Heart right ventricle (tissue), 16 donors: ENCODE results near the gene SARNP. TPM values are rescaled to one million over a fixed set of nuclear protein-coding genes. Genes with fewer than 3 reads are reported as not detected.

ENCODE experiments used
- ATAC-seq, 8 donors: fragments of 200-7000 bp; cut with Tn5 transposase; one replicate each; pipeline ENCODE4 v1.9.1; 2020; ENCODE audit warnings: mild to moderate bottlenecking in 8 of 8, moderate library complexity in 8 of 8, moderate number of reproducible peaks in 1 of 8
- DNase-seq, 2 donors: peaks; one replicate each; pipeline ENCODE4 v3.0.0-alpha.2; 2020
- H3K27ac ChIP-seq, 10 donors: fragments of 200-600 bp; sonication (generic) in 2 of 10; one replicate each; pipeline versions ENCODE4 v1.5.0 to v1.8.0; 2020 to 2022; ENCODE audit warnings: mild to moderate bottlenecking in 3 of 10
- H3K27me3 ChIP-seq, 7 donors: fragments of 200-600 bp; one replicate each; pipeline ENCODE4 v1.8.0; 2021 to 2022; ENCODE audit warnings: mild to moderate bottlenecking in 2 of 7
- H3K36me3 ChIP-seq, 9 donors: fragments of 200-600 bp; sonication (generic) in 1 of 9; one replicate each; pipeline versions ENCODE4 v1.5.0 to v1.8.0; 2020 to 2022; ENCODE audit warnings: mild to moderate bottlenecking in 2 of 9
- H3K4me1 ChIP-seq, 9 donors: fragments of 200-600 bp; sonication (generic) in 1 of 9; one replicate each; pipeline versions ENCODE4 v1.5.0 to v1.8.0; 2020 to 2022; ENCODE audit warnings: mild to moderate bottlenecking in 4 of 9
- H3K4me3 ChIP-seq, 10 donors: fragments of 200-600 bp; sonication (generic) in 2 of 10; one replicate each; pipeline versions ENCODE4 v1.5.0 to v1.8.0; 2020 to 2022; ENCODE audit warnings: mild to moderate bottlenecking in 7 of 10, moderate library complexity in 2 of 10
- H3K9me3 ChIP-seq, 11 donors: fragments of 200-600 bp in 10 of 11; sonication (generic) in 2 of 11; one replicate each; pipeline versions ENCODE4 v1.5.0 to v1.8.0; 2013 to 2022; ENCODE audit warnings: mild to moderate bottlenecking in 2 of 11, control low read depth in 1 of 11, moderate library complexity in 1 of 11
- WGBS, 2 donors: extraction: QIAGEN DNeasy Blood & Tissue Kit; methylation state at CpG; one replicate each; pipeline ENCODE4 v1.1.7; 2013; ENCODE audit warnings: inconsistent platforms in 1 of 2; 5-methylcytosine and 5-hydroxymethylcytosine counted together
- intact Hi-C, 10 donors: fragments of 100-400 bp; cut with DNase I; formaldehyde crosslinking; loops; one replicate each; pipeline versions ENCODE4 v1.11.1 to v1.14.2; 2022
- polyA plus RNA-seq, 2 donors: library from polyadenylated mRNA; stranded (reverse); fragments of 200-250 nt; gene quantifications; one replicate each; pipeline ENCODE4 v1.2.3, GENCODE V29; 2013
- total RNA-seq, 10 donors: library from RNA; stranded (reverse); fragmentation: NEBNext Ultra II Directional in 3 of 10; extraction: Animal tissue kit (Norgen Biotek cat#: 25700) in 3 of 10; gene quantifications; one replicate each; pipeline versions ENCODE4 v1.2.1 to v1.2.4, GENCODE V29; 2021 to 2023
- TF ChIP-seq, protein P1 (sequence below), 9 donors: fragments of 200-600 bp; sonication (generic) in 2 of 9; IDR thresholded peaks; one replicate each; pipeline versions ENCODE4 v1.5.0 to v1.8.0; 2021 to 2022; ENCODE audit warnings: antibody characterized with exemption in 9 of 9, mild to moderate bottlenecking in 5 of 9, moderate library complexity in 1 of 9
- donor health status: Arrhythmogenic right ventricular cardiomyopathy.
- donor health status: ischemic (EF 13 %, LVEDD 7.1; RV severe dilation, severe dysfunction).
- donor health status: healthy with polysubstance abuse.
- donor health status: DM: no; HTN: yes; CAD: no.
- donor health status: DM: no; HTN: no; CAD: no.
- donor health status: ischemic (EF 25% LVEDD 6.9; RV normal size, moderate dysfunction).
- donor health status: ischemic (EF 25% LVEDD 5.7; RV mildly dilated, moderate dysfunction).
- donor health status: healthy.
- donor health status: DM: yes; HTN: yes; CAD: no.
- donor health status: Ischemic cardiomyopathy.
- donor health status: ischemic (EF 35%, LVEDD 5.7; RV mildly dilated, moderate dysfunction).
- donor health status: nonischemic (EF 11% LVEDD 7.7; RV severe dilation, severe dysfunction).
- donor health status: DM: yes; HTN: yes; CAD: no.
- donor health status: PGD.
- donor health status: ischemic (EF 29% LVEDD 5.4; RV normal size, mild dysfunction).
- donor health status: nonischemic (EF 23%, LVEDD 6.1; RV moderate dilation, normal function).

SARNP gene
- total and polyA plus RNA-seq, 12 donors: 47.5 to 136 (median 55.2) TPM

DNA sequence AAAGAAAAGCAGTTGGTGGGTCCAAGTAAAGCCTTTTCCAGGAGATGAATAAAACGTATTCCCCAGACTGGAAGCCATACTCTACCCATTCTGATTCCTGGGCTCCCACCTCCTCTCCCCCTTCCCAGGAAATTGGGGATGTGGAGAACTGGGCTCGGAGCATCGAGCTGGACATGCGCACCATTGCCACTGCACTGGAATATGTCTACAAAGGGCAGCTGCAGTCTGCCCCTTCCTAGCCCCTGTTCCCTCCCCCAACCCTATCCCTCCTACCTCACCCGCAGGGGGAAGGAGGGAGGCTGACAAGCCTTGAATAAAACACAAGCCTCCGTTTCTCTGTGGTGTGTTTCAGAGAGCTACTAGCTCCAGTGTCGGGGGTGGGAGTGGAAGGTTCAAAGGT lies 98.2 kb downstream of the SARNP start:
- DNase-seq (no peak), ATAC-seq (no peak)
- H3K36me3 ChIP-seq: peaks cover 0 to 49% (median 6%) of the 10 kb centered on the region in 9 donors
- no peak overlapping the region for H3K4me3 ChIP-seq
- intact Hi-C loops: no loop called here
- WGBS, 2 donors: 72 to 76% methylated on average over 7 of the region's 7 CpGs
- no peaks in the 10 kb centered on the region for H3K9me3 ChIP-seq
- H3K27me3 ChIP-seq: no peaks in the 10 kb centered on the region
- H3K4me1 ChIP-seq: peaks cover 37 to 87% (median 78%) of the 10 kb centered on the region in 9 donors
- TF ChIP-seq, protein P1, sequence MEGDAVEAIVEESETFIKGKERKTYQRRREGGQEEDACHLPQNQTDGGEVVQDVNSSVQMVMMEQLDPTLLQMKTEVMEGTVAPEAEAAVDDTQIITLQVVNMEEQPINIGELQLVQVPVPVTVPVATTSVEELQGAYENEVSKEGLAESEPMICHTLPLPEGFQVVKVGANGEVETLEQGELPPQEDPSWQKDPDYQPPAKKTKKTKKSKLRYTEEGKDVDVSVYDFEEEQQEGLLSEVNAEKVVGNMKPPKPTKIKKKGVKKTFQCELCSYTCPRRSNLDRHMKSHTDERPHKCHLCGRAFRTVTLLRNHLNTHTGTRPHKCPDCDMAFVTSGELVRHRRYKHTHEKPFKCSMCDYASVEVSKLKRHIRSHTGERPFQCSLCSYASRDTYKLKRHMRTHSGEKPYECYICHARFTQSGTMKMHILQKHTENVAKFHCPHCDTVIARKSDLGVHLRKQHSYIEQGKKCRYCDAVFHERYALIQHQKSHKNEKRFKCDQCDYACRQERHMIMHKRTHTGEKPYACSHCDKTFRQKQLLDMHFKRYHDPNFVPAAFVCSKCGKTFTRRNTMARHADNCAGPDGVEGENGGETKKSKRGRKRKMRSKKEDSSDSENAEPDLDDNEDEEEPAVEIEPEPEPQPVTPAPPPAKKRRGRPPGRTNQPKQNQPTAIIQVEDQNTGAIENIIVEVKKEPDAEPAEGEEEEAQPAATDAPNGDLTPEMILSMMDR (IDR thresholded peaks at IDR 0.05): no peak
- peak overlapping the region in 9 of 10 donors; percentile 89 to 97 (median 93) for H3K27ac ChIP-seq

DNA sequence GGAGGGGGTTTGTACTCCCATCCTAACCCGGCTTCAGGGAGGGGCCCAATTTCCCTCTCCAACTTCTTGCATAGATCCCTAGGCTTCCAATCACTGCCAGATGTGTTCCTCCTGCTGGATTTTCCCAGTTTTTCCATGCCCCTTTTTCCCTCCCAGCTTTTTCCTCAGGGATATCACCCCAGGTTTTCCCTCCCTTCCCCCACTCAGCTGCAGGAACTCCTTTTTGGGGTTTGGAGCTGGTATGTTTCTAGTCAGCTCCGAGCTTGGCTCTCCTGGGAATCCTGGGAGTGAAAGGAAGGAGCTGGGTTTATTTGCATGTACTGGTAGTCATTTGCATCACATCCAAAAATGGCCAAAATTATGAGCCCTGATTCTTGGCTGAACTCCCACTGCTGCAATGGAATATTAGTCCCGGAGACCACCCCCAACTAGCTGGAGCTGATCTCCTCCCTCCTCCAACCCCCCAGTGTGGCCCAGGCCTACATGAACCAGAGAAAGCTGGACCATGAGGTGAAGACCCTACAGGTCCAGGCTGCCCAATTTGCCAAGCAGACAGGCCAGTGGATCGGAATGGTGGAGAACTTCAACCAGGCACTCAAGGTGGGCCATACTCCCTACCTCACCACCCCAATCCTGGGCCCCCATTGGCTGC lies 98.8 kb downstream of the SARNP start:
- 48 to 61% methylated on average over 4 of the region's 4 CpGs for WGBS, 2 donors
- intact Hi-C loops: no loop called here
- no peak for ATAC-seq
- DNase-seq: no peak
- H3K4me3 ChIP-seq: peak overlapping the region in 1 of 10 donors; percentile 70
- peaks cover 0 to 43% (median under 1%) of the 10 kb centered on the region in 9 donors for H3K36me3 ChIP-seq
- peaks cover 33 to 85% (median 74%) of the 10 kb centered on the region in 9 donors for H3K4me1 ChIP-seq
- H3K9me3 ChIP-seq: no peaks in the 10 kb centered on the region
- peak overlapping the region in 9 of 10 donors; percentile 89 to 97 (median 93) for H3K27ac ChIP-seq
- no peaks in the 10 kb centered on the region for H3K27me3 ChIP-seq
- TF ChIP-seq, protein P1 (IDR thresholded peaks at IDR 0.05): no peak

DNA sequence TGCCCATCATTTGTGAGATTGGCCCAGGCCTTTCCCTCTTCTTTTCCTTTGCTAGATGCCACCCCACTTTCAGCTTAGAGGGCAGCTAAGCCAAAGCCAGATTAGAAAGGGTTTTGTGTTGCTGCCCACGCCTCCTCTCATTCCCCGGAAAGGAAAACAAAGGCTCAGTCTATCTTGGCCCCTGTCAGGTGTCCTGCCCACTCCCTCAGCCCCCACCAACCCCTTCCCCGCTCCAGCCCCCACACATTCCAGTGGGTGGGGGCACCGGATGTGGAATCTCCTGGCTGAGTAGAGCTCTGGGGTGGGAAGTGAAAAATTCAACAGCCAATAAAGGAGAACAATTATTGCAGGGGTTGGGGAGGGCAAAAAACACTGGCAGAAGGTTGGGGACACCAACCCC lies 99.5 kb downstream of the SARNP start:
- ATAC-seq: no peak
- H3K36me3 ChIP-seq: peaks cover 0 to 36% (median 0%) of the 10 kb centered on the region in 9 donors
- TF ChIP-seq, protein P1 (IDR thresholded peaks at IDR 0.05): no peak
- no peaks in the 10 kb centered on the region for H3K27me3 ChIP-seq
- intact Hi-C loops: no loop called here
- peak overlapping the region in 1 of 10 donors; percentile 70 for H3K4me3 ChIP-seq
- 19 to 26% methylated on average over 4 of the region's 4 CpGs for WGBS, 2 donors
- peaks cover 30 to 85% (median 76%) of the 10 kb centered on the region in 9 donors for H3K4me1 ChIP-seq
- H3K27ac ChIP-seq: peak overlapping the region in 9 of 10 donors; percentile 89 to 97 (median 93)
- no peaks in the 10 kb centered on the region for H3K9me3 ChIP-seq
- DNase-seq: no peak

DNA sequence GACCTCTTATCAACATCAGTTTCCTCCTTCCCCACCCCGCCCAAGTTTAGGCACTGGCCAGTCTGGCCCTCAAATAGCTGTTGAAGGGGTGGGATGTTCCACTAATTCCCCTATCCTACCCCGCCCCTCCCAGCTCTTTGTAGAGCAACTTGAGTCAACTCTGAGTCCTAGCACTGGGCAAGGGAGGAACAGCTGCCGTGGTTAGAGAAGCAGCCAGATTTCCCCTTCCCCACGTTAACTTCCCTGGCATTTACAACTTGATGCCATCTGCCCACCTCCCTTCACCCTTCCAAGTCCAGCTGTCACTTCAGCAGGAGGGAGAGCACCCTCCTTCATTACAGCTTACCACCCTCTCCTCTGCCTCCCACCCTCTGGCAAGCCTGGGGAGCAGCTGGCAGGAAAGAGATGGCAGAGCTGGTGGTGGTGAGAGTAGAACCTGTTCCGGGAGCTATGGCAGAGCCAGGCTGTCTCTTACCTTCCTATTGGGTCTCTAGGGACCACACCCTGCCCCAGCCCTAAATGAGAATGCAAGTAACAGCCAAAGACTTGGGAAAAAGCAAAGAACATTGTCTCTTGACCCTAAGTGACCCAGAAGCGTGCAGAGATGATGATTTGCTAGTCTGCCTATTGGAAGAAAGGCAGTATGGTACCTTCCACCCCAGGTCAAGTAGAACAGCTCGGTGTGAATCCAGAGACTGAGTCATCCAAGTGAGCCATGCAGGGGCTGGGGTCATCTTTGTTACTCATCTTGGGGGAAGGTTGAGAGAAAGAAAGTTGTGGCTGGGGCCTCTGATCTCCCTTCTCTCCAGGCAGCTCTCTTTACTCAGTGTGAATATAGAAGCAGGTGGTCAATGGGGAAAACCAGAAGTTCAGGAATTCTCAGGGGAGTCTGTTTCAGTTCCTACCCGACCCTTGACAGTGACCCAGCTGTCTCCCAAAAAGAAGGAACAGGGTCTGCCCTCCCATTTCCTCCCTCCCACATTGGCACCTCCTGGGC lies 100.2 kb downstream of the SARNP start:
- ATAC-seq: no peak
- no peaks in the 10 kb centered on the region for H3K27me3 ChIP-seq
- intact Hi-C loops: no loop called here
- TF ChIP-seq, protein P1 (IDR thresholded peaks at IDR 0.05): no peak
- 39 to 40% methylated on average over 8 of the region's 8 CpGs for WGBS, 2 donors
- no peak for DNase-seq
- H3K27ac ChIP-seq: peak overlapping the region; percentile 82 to 97 (median 92)
- H3K36me3 ChIP-seq: peaks cover 0 to 29% (median 0%) of the 10 kb centered on the region in 9 donors
- no peaks in the 10 kb centered on the region for H3K9me3 ChIP-seq
- peaks cover 30 to 90% (median 74%) of the 10 kb centered on the region in 9 donors for H3K4me1 ChIP-seq
- peak overlapping the region in 9 of 10 donors; percentile 44 to 80 (median 70) for H3K4me3 ChIP-seq
